Measurements from ENCODE around the gene VASH2.

Gene VASH2

DNA sequence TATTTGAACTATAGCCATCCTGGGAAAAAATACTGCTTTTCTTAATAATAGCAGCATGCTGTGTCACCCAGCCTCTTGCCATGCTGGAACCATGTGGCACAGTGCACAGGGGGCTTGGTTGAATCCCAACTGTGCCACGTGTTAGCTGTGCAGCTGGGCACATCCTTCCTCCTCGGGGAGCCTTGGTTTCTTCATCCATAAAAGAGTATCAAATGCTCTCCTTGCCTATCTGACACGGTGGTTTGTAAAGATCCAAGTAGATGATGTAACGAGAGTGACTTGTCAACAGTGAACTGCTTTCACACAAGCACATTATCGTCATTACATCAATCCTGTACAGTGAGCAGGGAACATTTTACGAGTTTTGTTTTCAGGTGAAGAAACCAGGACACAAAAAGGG is 24.4 kb downstream of the VASH2 start:
- no peak for ATAC-seq
- TF ChIP-seq ZFP3 (CRISPR knock-in tag; IDR thresholded peaks at IDR 0.05): no peak
- TF ChIP-seq ZFP30 (CRISPR knock-in tag; IDR thresholded peaks at IDR 0.05): no peak
- TF ChIP-seq GLIS3 (CRISPR knock-in tag; IDR thresholded peaks at IDR 0.05): no peak
- TF ChIP-seq, protein P1, sequence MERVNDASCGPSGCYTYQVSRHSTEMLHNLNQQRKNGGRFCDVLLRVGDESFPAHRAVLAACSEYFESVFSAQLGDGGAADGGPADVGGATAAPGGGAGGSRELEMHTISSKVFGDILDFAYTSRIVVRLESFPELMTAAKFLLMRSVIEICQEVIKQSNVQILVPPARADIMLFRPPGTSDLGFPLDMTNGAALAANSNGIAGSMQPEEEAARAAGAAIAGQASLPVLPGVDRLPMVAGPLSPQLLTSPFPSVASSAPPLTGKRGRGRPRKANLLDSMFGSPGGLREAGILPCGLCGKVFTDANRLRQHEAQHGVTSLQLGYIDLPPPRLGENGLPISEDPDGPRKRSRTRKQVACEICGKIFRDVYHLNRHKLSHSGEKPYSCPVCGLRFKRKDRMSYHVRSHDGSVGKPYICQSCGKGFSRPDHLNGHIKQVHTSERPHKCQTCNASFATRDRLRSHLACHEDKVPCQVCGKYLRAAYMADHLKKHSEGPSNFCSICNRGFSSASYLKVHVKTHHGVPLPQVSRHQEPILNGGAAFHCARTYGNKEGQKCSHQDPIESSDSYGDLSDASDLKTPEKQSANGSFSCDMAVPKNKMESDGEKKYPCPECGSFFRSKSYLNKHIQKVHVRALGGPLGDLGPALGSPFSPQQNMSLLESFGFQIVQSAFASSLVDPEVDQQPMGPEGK (CRISPR knock-in tag; IDR thresholded peaks at IDR 0.05; ENCODE audit: borderline replicate concordance): no peak
- TF ChIP-seq PPARA (CRISPR knock-in tag; IDR thresholded peaks at IDR 0.05; ENCODE audit: borderline replicate concordance): no peak
- TF ChIP-seq, protein P2, sequence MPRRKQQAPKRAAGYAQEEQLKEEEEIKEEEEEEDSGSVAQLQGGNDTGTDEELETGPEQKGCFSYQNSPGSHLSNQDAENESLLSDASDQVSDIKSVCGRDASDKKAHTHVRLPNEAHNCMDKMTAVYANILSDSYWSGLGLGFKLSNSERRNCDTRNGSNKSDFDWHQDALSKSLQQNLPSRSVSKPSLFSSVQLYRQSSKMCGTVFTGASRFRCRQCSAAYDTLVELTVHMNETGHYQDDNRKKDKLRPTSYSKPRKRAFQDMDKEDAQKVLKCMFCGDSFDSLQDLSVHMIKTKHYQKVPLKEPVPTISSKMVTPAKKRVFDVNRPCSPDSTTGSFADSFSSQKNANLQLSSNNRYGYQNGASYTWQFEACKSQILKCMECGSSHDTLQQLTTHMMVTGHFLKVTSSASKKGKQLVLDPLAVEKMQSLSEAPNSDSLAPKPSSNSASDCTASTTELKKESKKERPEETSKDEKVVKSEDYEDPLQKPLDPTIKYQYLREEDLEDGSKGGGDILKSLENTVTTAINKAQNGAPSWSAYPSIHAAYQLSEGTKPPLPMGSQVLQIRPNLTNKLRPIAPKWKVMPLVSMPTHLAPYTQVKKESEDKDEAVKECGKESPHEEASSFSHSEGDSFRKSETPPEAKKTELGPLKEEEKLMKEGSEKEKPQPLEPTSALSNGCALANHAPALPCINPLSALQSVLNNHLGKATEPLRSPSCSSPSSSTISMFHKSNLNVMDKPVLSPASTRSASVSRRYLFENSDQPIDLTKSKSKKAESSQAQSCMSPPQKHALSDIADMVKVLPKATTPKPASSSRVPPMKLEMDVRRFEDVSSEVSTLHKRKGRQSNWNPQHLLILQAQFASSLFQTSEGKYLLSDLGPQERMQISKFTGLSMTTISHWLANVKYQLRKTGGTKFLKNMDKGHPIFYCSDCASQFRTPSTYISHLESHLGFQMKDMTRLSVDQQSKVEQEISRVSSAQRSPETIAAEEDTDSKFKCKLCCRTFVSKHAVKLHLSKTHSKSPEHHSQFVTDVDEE (CRISPR knock-in tag; IDR thresholded peaks at IDR 0.05): no peak

DNA sequence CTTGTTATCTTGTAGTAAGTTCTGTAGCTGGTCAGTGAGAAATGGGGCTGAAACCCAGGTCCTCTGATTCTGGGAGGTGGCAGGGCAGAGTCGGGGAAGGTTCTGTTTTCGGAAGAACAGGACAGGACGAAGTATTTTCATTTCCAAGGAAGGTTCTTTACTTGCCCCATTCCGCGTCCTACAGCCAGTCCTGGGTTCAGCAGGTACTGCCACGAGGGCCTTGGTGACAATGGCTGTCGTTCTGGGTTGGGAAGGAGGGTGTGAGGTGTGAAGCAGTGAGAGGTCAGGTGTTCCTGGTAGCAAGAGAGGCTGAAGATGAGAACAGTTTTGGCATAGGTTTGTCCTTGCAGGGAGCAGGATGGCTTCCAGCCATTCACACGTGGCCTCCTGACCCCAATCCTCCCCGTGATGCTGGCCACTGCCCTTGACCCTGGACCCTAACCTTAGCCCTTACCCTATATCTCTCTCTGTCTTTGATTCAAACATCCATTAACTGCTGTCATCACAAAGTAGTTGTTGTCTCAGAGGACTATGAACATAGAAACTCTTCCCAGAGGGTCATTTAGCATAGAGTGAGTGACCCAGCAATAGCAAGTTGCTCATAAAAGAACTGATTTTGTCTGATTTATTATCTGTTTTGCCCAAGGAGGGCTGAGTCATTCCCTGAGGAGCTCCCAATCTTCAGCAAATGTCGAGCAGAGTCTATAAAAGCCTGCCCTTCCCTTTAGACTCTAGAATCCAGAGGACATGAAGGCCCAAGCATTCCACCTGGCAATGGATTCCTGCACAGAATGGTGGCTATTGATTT is 25.0 kb downstream of the VASH2 start:
- no peak for TF ChIP-seq TOX (CRISPR knock-in tag; IDR thresholded peaks at IDR 0.05; ENCODE audit: borderline replicate concordance)
- no peak for TF ChIP-seq ZFP30 (CRISPR knock-in tag; IDR thresholded peaks at IDR 0.05)
- no peak for TF ChIP-seq CSDC2 (CRISPR knock-in tag; IDR thresholded peaks at IDR 0.05)
- no peak for TF ChIP-seq ZC3H10 (CRISPR knock-in tag; IDR thresholded peaks at IDR 0.05)
- no peak for TF ChIP-seq TCF4 (CRISPR knock-in tag; IDR thresholded peaks at IDR 0.05; ENCODE audit: borderline replicate concordance)
- no peak for TF ChIP-seq PPARA (CRISPR knock-in tag; IDR thresholded peaks at IDR 0.05; ENCODE audit: borderline replicate concordance)
- TF ChIP-seq ZNF70 (CRISPR knock-in tag; IDR thresholded peaks at IDR 0.05): no peak
- no peak for TF ChIP-seq ESRRG (CRISPR knock-in tag; IDR thresholded peaks at IDR 0.05)
- TF ChIP-seq ZFP3 (CRISPR knock-in tag; IDR thresholded peaks at IDR 0.05): no peak
- TF ChIP-seq, protein P2 (CRISPR knock-in tag; IDR thresholded peaks at IDR 0.05): no peak
- TF ChIP-seq ARNTL (CRISPR knock-in tag; IDR thresholded peaks at IDR 0.05; ENCODE audit: borderline replicate concordance, low read depth): no peak
- no peak for TF ChIP-seq BACH2 (CRISPR knock-in tag; IDR thresholded peaks at IDR 0.05; ENCODE audit: borderline replicate concordance)
- TF ChIP-seq ZNF565 (CRISPR knock-in tag; conservative IDR thresholded peaks at IDR 0.05; ENCODE audit: low read depth): no peak
- TF ChIP-seq GLIS3 (CRISPR knock-in tag; IDR thresholded peaks at IDR 0.05): no peak
- TF ChIP-seq RARB (CRISPR knock-in tag; IDR thresholded peaks at IDR 0.05): no peak
- TF ChIP-seq SNAI2 (CRISPR knock-in tag; IDR thresholded peaks at IDR 0.05): no peak
- TF ChIP-seq ZNF8 (CRISPR knock-in tag; IDR thresholded peaks at IDR 0.05): no peak
- TF ChIP-seq, protein P1 (CRISPR knock-in tag; IDR thresholded peaks at IDR 0.05; ENCODE audit: borderline replicate concordance): no peak
- no peak for ATAC-seq

DNA sequence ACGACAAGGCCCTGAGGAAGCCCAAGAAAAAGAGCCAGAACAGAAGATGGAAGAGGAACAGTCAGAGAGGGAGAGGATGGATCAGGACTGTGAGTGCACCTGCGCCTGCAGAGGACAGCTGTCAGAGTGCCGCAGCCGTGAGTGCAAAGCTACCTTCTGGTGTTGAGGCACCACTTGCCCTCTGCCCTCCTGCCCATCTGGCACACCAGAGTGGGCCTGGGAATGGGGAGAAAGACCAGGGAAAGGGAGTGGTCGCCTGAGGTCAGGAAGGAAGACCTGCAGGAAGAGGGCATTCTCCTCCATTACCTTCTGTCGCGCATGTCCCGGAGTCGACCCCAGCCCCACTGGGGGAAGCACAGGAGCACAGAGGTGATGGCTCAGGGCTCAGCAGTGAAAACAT is 26.2 kb downstream of the VASH2 start:
- no peak for ATAC-seq
- TF ChIP-seq ESRRG (CRISPR knock-in tag; IDR thresholded peaks at IDR 0.05) (no peak), ZFP30 (CRISPR knock-in tag; IDR thresholded peaks at IDR 0.05) (no peak), SNAI2 (CRISPR knock-in tag; IDR thresholded peaks at IDR 0.05) (no peak), ZNF8 (CRISPR knock-in tag; IDR thresholded peaks at IDR 0.05) (no peak), ARNTL (CRISPR knock-in tag; IDR thresholded peaks at IDR 0.05; ENCODE audit: borderline replicate concordance, low read depth) (no peak), RARB (CRISPR knock-in tag; IDR thresholded peaks at IDR 0.05) (no peak), ZNF565 (CRISPR knock-in tag; conservative IDR thresholded peaks at IDR 0.05; ENCODE audit: low read depth) (no peak), GLIS3 (CRISPR knock-in tag; IDR thresholded peaks at IDR 0.05) (no peak), PPARA (CRISPR knock-in tag; IDR thresholded peaks at IDR 0.05; ENCODE audit: borderline replicate concordance) (no peak)
- TF ChIP-seq, protein P3, sequence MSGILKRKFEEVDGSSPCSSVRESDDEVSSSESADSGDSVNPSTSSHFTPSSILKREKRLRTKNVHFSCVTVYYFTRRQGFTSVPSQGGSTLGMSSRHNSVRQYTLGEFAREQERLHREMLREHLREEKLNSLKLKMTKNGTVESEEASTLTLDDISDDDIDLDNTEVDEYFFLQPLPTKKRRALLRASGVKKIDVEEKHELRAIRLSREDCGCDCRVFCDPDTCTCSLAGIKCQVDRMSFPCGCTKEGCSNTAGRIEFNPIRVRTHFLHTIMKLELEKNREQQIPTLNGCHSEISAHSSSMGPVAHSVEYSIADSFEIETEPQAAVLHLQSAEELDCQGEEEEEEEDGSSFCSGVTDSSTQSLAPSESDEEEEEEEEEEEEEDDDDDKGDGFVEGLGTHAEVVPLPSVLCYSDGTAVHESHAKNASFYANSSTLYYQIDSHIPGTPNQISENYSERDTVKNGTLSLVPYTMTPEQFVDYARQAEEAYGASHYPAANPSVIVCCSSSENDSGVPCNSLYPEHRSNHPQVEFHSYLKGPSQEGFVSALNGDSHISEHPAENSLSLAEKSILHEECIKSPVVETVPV (CRISPR knock-in tag; IDR thresholded peaks at IDR 0.05): no peak
- TF ChIP-seq, protein P2 (CRISPR knock-in tag; IDR thresholded peaks at IDR 0.05): no peak
- TF ChIP-seq, protein P4, sequence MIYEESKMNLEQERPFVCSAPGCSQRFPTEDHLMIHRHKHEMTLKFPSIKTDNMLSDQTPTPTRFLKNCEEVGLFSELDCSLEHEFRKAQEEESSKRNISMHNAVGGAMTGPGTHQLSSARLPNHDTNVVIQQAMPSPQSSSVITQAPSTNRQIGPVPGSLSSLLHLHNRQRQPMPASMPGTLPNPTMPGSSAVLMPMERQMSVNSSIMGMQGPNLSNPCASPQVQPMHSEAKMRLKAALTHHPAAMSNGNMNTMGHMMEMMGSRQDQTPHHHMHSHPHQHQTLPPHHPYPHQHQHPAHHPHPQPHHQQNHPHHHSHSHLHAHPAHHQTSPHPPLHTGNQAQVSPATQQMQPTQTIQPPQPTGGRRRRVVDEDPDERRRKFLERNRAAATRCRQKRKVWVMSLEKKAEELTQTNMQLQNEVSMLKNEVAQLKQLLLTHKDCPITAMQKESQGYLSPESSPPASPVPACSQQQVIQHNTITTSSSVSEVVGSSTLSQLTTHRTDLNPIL (CRISPR knock-in tag; IDR thresholded peaks at IDR 0.05; ENCODE audit: low read depth): no peak

Data from SK-N-SH treated with all-trans-retinoic acid at 6 μM for 48 hours (cell line).